Upper lobe of left lung (tissue), 4 donors: ENCODE measurements around the gene AKTIP.

Experiments
- CTCF ChIP-seq, 6 experiments: fragments of 450-650 bp in 4 of 6; fragments of 200-600 bp in 2 of 6; sonication (generic) in 2 of 6; IDR thresholded peaks; one replicate each; pipeline ENCODE4 v1.5.1; 2016 to 2019; ENCODE audit warnings: antibody characterized with exemption in 6 of 6
- POLR2AphosphoS5 ChIP-seq, 2 donors: sonication (generic); formaldehyde crosslinking; IDR thresholded peaks; one replicate each; pipeline ENCODE4 v1.5.1; 2017; ENCODE audit warnings: antibody characterized with exemption in 2 of 2

GRCh38 chr16:53515259-53515658 is 12.2 kb upstream of the AKTIP start:
- TF ChIP-seq POLR2AphosphoS5 (IDR thresholded peaks at IDR 0.05) (peak; percentile 68 to 86), CTCF (IDR thresholded peaks at IDR 0.05) (no peak)
